Activated CD4-positive, alpha-beta T cell treated with anti-CD3 and anti-CD28 coated beads for 36 hours (primary cell): ENCODE results near the gene PCDH8. TPM values are rescaled to one million over a fixed set of nuclear protein-coding genes. Genes with fewer than 3 reads are reported as not detected.

Experiments used
- ATAC-seq: fragments of 200-7000 bp; cut with Tn5 transposase; one replicate; pipeline ENCODE4 v1.10.0; 2021; ENCODE audit warnings: mild to moderate bottlenecking, moderate library complexity
- CTCF ChIA-PET: fragments of 350-600 bp; sonication (Branson Sonifier 250); formaldehyde crosslinking; loops from one replicate; lab custom pipeline; 2021; ENCODE audit warnings: antibody characterized with exemption; lab: Charles Lee
- POLR2A ChIA-PET: fragments of 350-600 bp; sonication (Branson Sonifier 250); formaldehyde crosslinking; loops from one replicate; lab custom pipeline; 2021; ENCODE audit warnings: antibody characterized with exemption, inconsistent platforms; lab: Charles Lee
- DNase-seq: peaks from one replicate; pipeline ENCODE4 v3.0.0-alpha.2; 2020
- H3K27ac Mint-ChIP-seq: one replicate; pipeline ENCODE4 v1.8.0; 2021; ENCODE audit warnings: mixed read lengths
- H3K27me3 Mint-ChIP-seq: one replicate; pipeline ENCODE4 v1.8.0; 2021; ENCODE audit warnings: mixed read lengths
- H3K36me3 Mint-ChIP-seq: one replicate; pipeline ENCODE4 v1.8.0; 2021; ENCODE audit warnings: low read depth, mixed read lengths
- H3K4me1 Mint-ChIP-seq: one replicate; pipeline ENCODE4 v1.8.0; 2021; ENCODE audit warnings: mixed read lengths
- H3K4me3 Mint-ChIP-seq: one replicate; pipeline ENCODE4 v1.8.0; 2021; ENCODE audit warnings: mild to moderate bottlenecking, moderate library complexity, mixed read lengths
- H3K9me3 Mint-ChIP-seq: one replicate; pipeline ENCODE4 v1.8.0; 2021; ENCODE audit warnings: low read depth, mixed read lengths
- intact Hi-C, 2 experiments: fragments of 100-400 bp; cut with DNase I in 1 of 2; cut with micrococcal nuclease in 1 of 2; formaldehyde crosslinking; loops; one replicate each; pipeline versions ENCODE4 v1.14.2 to v1.15.1; 2022 to 2024; cut with DNase I, micrococcal nuclease
- total RNA-seq, 2 experiments: library from RNA; stranded (reverse); gene quantifications; one replicate each; pipeline ENCODE4 v1.2.3, GENCODE V29; 2021

The PCDH8 gene
- total RNA-seq, 2 experiments from 2014 or later, result not detected

DNA sequence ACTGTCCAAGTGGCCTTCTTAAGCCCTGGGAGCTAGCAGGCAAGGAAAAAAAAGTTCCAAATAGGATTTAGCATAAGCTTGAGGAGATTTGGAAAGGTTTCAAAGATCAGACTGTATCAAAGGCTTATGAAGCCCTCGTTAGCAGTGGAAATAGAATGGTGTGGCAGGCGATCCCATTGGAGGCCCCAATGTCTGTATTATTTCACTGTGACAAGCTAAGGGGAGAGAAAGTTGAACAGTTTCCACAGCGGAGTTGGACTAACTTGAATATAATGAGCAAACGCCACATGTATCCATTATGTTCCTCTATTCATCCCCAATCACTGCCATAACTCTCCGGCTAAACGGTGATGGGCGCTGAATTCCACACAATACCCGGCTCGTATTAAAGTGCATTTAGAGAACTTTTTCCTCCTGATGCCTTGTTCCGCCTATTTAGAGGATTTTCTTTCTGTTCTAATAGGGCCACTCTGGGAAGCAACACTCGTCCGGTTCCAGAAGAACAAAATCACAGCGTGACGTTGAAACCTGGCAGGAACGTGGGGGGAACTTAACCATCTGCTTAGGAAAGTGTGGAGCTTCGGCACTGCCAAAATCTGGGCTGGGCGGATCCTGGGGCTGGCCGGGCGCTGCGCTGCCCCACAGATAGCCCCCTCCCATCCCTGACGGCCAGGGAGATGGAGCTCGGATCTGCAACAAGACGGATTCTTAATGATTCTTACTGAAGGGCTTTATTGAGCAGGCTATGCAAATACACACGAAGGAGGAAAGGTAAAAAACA lies 1.0 kb upstream of the PCDH8 start:
- peaks cover 24% of the 10 kb centered on the region for H3K4me1 Mint-ChIP-seq
- H3K27ac Mint-ChIP-seq, result no peak overlapping the region
- no peak overlapping the region for H3K4me3 Mint-ChIP-seq
- ATAC-seq (no peak), DNase-seq (no peak)
- peaks cover 3% of the 10 kb centered on the region for H3K36me3 Mint-ChIP-seq
- POLR2A ChIA-PET, result no interaction called here
- CTCF ChIA-PET, result interaction anchor here (0.7 kb wide), 1 partner anchor 197 kb away, joined by 3 read pairs; the partner anchor contains the start of gene SUGT1
- no peaks in the 10 kb centered on the region for H3K9me3 Mint-ChIP-seq
- peaks cover 65% of the 10 kb centered on the region for H3K27me3 Mint-ChIP-seq
- intact Hi-C loops, result loop anchor here in 1 of 2 experiments (5.0 kb wide), 3 partner anchors 107 to 303 kb away; no protein-coding TSS in a partner anchor

DNA sequence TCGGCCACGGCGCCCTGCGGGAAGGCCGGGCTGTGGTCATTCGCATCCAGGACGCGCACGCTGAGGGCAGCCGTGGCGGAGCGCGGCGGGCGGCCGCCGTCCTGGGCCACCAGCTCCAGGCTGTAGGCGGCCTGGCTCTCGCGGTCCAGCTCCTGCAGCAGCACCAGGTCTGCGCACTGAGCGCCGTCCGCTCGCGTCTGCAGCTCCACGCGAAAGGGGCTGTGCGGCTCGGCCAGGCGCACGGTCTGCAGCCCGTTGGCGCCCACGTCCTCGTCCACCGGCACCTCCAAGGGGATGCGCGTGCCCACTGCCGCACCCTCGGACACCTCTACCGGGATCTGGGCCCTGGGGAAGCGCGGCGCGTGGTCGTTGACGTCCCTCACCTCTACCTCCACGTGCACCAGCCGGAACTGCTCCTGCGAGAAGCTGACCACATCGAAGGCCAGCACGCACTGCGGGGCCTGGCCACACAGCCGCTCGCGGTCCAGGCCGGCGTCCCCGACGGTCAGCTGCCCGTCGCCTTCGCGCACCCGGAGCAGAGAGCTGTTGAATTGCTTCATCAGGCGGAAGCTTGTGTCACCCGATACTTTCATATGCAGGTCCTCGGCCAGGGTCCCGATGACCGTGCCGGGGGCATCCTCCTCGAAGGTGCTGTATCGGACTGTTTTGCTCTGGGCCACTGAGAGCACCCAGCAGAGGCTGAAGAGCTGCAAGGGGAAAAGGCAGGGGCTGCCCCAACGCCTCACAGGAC lies 583 bp downstream of the PCDH8 start:
- peaks cover 64% of the 10 kb centered on the region for H3K27me3 Mint-ChIP-seq
- intact Hi-C loops, result loop anchor here in 1 of 2 experiments (2.0 to 5.0 kb wide), 3 partner anchors 106 to 353 kb away; no protein-coding TSS in a partner anchor
- H3K4me3 Mint-ChIP-seq, result no peak overlapping the region
- DNase-seq (no peak), ATAC-seq (no peak)
- CTCF ChIA-PET, result interaction anchor here (0.8 to 1.9 kb wide), 3 partner anchors 120 to 189 kb away, joined by 3 to 5 read pairs (median 3); no protein-coding TSS in a partner anchor
- H3K27ac Mint-ChIP-seq, result no peak overlapping the region
- H3K9me3 Mint-ChIP-seq, result no peaks in the 10 kb centered on the region
- peaks cover 3% of the 10 kb centered on the region for H3K36me3 Mint-ChIP-seq
- peaks cover 24% of the 10 kb centered on the region for H3K4me1 Mint-ChIP-seq
- POLR2A ChIA-PET, result no interaction called here

DNA sequence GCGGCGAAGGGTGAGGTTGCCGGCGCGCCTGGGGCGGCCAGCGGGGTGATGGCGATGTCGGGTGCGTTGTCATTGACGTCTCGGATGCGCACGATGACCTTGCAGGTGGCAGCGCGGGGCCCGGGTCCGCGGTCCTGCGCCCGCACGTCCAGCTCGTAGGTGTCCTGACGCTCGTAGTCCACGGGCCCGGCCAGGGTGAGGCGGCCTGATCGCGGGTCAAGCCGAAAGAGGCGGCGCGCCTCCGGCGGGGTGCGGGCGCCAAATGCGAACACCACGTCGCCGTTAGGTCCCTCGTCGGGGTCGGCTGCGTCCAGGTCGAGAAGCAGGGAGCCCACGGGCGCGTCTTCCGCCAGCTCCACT lies 1.1 kb downstream of the PCDH8 start:
- ATAC-seq, result no peak
- peak; percentile 5 for DNase-seq
- no peak overlapping the region for H3K27ac Mint-ChIP-seq
- H3K9me3 Mint-ChIP-seq, result no peaks in the 10 kb centered on the region
- ChIA-PET CTCF (interaction anchor here (1.9 kb wide), 1 partner anchor 121 kb away, joined by 5 read pairs; no protein-coding TSS in a partner anchor), POLR2A (no interaction called here)
- no peak overlapping the region for H3K4me3 Mint-ChIP-seq
- H3K4me1 Mint-ChIP-seq, result peaks cover 24% of the 10 kb centered on the region
- H3K36me3 Mint-ChIP-seq, result peaks cover 3% of the 10 kb centered on the region
- intact Hi-C loops, result loop anchor here in 1 of 2 experiments (2.0 to 5.0 kb wide), 3 partner anchors 105 to 353 kb away; no protein-coding TSS in a partner anchor
- H3K27me3 Mint-ChIP-seq, result peaks cover 62% of the 10 kb centered on the region

DNA sequence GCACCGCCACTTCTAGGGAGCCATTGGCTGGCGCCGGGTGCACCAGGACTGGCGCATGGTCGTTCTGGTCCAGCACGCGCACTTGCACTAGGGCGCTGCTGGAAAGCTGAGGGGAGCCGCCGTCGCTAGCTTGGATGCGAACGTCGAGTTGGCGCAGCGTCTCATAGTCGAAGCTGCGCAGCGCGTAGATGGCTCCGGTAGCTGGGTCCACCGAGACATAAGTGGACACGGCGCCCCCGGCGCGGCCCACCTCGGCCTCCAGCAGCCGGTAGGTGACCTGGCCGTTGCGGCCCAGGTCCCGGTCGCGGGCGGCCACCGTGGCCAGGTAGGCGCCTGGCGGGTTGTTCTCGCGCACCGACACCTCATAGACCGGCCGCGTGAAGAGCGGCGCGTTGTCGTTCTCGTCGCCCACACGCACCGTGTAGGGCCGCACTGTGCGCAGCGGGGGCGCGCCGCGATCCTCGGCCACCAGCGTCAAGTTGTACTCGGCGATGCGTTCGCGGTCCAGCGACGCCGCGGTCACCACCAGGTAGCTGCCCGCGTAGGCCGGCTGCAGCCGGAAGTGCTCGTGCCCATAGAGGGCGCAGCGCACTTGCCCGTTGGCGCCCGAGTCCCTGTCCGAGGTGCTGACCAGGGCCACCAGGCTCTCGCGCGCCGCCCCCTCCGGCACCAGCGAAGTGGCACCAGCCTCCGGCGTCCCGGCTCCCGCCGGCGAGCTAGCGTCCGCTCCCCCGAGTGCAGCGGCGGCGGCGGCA lies 1.7 kb downstream of the PCDH8 start:
- no peak overlapping the region for H3K4me3 Mint-ChIP-seq
- intact Hi-C loops, result loop anchor here (1.0 to 5.0 kb wide), 4 partner anchors 37 to 354 kb away; no protein-coding TSS in a partner anchor
- H3K4me1 Mint-ChIP-seq, result peaks cover 24% of the 10 kb centered on the region

DNA sequence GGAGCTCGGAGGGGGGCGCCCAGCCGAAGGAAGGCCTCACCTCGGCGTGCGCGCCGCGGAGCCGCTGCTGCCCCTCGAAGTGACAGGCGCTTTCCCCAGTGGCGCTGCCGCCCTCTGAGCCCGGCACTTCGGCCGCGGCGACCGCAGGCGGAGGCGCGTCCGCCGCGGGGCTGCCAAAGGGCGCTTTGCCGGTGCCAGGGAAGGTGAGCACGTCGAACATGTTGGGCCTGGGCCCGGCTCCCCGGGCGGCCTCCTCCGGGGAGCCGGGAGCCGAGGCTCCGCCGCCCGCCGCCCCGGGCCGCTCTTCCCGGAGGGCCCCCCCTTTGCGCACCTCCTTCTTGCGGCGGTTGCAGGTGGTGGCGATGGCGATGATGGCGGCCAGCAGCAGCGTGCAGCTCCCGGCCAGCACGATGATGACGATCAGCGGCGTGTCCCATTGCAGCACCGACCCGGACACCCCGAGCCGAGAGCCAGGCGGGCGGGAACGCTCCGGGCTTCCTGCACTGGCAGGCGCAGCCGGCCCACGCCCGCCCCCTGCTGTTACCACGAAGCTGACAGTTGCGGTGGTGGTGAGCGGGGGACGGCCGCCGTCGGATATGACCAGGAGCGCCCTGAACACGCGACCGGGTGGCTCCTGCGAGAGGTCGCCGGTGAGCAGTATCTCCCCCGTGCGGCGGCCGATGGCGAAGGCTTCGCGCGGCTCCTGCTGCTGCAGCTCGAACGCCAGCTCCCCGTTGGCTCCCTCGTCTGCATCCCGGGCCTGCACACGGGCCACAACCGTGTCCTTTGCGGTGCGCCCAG lies 2.5 kb downstream of the PCDH8 start:
- ChIA-PET POLR2A (interaction anchor here (0.5 kb wide), 1 partner anchor 138 kb away, joined by 3 read pairs; no protein-coding TSS in a partner anchor), CTCF (interaction anchor here (0.8 to 1.9 kb wide), 5 partner anchors 11 to 122 kb away, joined by 3 to 5 read pairs (median 4); no protein-coding TSS in a partner anchor)
- H3K4me3 Mint-ChIP-seq, result no peak overlapping the region
- peaks cover 59% of the 10 kb centered on the region for H3K27me3 Mint-ChIP-seq
- intact Hi-C loops, result loop anchor here (1.0 to 5.0 kb wide), 4 partner anchors 37 to 355 kb away; no protein-coding TSS in a partner anchor
- H3K36me3 Mint-ChIP-seq, result peaks cover 3% of the 10 kb centered on the region
- ATAC-seq (peak; percentile 53), DNase-seq (peak; percentile 74)
- no peak overlapping the region for H3K27ac Mint-ChIP-seq
- H3K9me3 Mint-ChIP-seq, result no peaks in the 10 kb centered on the region
- peaks cover 18% of the 10 kb centered on the region for H3K4me1 Mint-ChIP-seq

More for the DNA sequence above, 1.7 kb downstream of the PCDH8 start:
- Mint-ChIP-seq H3K27ac (no peak overlapping the region), H3K27me3 (peaks cover 60% of the 10 kb centered on the region), H3K9me3 (no peaks in the 10 kb centered on the region), H3K36me3 (peaks cover 3% of the 10 kb centered on the region)
- POLR2A ChIA-PET, result no interaction called here
- DNase-seq (peak; percentile 74), ATAC-seq (no peak)
- CTCF ChIA-PET, result interaction anchor here (0.8 to 1.9 kb wide), 4 partner anchors 11 to 122 kb away, joined by 3 to 5 read pairs (median 4); no protein-coding TSS in a partner anchor

DNA sequence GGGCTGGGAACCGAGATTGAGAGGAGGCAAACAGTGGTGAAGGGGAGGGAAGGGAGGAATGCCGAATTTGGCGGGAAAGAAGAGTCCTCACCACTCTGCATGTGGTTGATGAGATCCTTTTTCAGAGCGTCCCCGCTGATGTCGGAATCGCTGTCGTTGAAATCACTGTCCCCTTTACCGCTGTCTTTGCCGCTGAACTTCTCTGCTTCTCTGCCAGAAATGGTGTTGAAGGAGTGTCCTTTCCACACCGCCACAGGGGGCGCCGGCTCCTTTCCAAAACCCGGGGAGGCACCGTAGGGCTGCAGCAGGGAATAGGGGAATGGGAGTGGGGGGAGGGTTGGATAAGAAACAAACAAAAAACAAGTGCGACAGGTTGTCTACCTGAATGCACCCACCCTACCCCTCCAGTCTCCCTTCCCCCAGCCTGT lies 3.1 kb downstream of the PCDH8 start:
- POLR2A ChIA-PET, result interaction anchor here (0.6 kb wide), 1 partner anchor 85 kb away, joined by 3 read pairs; no protein-coding TSS in a partner anchor
- intact Hi-C loops, result loop anchor here in 1 of 2 experiments (5.0 kb wide), 2 partner anchors 103 to 307 kb away; no protein-coding TSS in a partner anchor

DNA sequence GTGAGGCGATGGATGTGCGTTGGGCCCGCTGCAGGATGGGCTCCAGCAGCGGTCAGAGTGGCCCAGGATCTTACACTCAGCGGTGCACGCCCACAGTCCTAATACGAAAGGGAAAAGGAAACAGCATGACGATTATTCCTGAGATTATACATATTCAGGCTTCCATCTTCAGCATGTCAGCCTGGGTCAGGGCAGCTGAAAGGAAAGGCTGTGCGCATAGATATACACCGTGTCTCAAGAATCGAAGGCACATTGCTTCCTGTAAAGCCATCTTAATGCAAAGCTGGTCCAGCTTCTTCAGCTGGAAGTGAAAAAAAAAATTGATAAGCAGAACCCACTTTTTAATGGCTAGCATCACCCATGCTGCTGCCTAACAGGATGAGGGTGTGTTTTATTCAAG lies 3.6 kb downstream of the PCDH8 start:
- ChIA-PET POLR2A (interaction anchor here (0.6 kb wide), 1 partner anchor 85 kb away, joined by 3 read pairs; no protein-coding TSS in a partner anchor), CTCF (interaction anchor here (1.2 kb wide), 2 partner anchors 11 to 18 kb away, joined by 3 to 5 read pairs; no protein-coding TSS in a partner anchor)
- DNase-seq (no peak), ATAC-seq (no peak)
- Mint-ChIP-seq H3K27me3 (peaks cover 59% of the 10 kb centered on the region), H3K4me1 (peaks cover 9% of the 10 kb centered on the region), H3K4me3 (no peak overlapping the region), H3K9me3 (no peaks in the 10 kb centered on the region), H3K36me3 (peaks cover 3% of the 10 kb centered on the region), H3K27ac (no peak overlapping the region)
- intact Hi-C loops, result loop anchor here in 1 of 2 experiments (5.0 kb wide), 2 partner anchors 103 to 307 kb away; no protein-coding TSS in a partner anchor

More for the DNA sequence above, 3.1 kb downstream of the PCDH8 start:
- Mint-ChIP-seq H3K4me1 (peaks cover 14% of the 10 kb centered on the region), H3K36me3 (peaks cover 3% of the 10 kb centered on the region), H3K9me3 (no peaks in the 10 kb centered on the region), H3K27me3 (peaks cover 59% of the 10 kb centered on the region), H3K27ac (no peak overlapping the region), H3K4me3 (no peak overlapping the region)
- no peak for ATAC-seq
- DNase-seq, result peak; percentile 37
- CTCF ChIA-PET, result interaction anchor here (1.2 to 1.3 kb wide), 3 partner anchors 10 to 18 kb away, joined by 3 to 5 read pairs (median 4); no protein-coding TSS in a partner anchor

DNA sequence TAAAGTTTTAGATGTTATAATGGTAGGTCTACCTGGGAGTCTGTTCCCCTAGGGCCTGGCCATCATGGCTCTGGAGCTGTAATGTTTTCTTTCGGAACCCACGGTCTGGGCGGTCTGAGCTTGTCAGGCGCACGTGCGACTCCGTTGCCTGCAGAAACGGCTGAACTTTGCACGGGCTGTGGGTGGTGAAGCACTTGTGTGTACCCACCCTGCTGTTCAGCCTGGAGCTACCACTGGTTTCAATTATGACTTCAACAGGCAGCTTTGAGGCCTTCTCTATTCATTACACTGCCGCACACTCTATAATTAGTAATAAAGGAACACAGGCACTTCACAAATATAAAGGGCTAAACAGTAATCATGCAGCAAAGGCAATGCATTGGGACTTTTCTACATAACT lies 6.0 kb downstream of the PCDH8 start:
- CTCF ChIA-PET, result no interaction called here
- peaks cover 2% of the 10 kb centered on the region for H3K4me1 Mint-ChIP-seq
- no peaks in the 10 kb centered on the region for H3K9me3 Mint-ChIP-seq
- POLR2A ChIA-PET, result no interaction called here
- H3K27me3 Mint-ChIP-seq, result peaks cover 53% of the 10 kb centered on the region
- no peak overlapping the region for H3K27ac Mint-ChIP-seq
- ATAC-seq (no peak), DNase-seq (no peak)
- no peak overlapping the region for H3K4me3 Mint-ChIP-seq
- no peaks in the 10 kb centered on the region for H3K36me3 Mint-ChIP-seq
- intact Hi-C loops, result no loop called here

DNA sequence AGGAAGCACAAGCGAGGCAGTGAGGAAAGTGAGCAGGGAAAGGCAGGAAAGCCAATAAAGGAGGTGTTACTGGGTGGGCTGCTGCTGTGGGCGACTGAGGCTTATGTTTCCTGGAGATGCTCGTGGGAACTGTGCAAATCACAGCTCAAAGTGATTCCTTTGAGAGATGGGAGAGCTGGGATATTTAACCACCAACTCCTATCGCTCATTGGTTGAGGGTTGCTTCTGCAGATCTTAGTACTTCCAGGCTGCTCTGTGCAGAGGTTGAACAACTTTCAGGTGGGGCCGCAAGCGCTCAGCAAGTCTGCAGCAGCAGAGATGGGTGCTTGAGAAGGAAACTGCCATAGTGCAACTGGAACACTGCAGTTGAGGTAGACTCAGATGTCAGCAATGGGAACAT lies 8.4 kb downstream of the PCDH8 start:
- no peaks in the 10 kb centered on the region for H3K36me3 Mint-ChIP-seq
- no peak overlapping the region for H3K27ac Mint-ChIP-seq
- peaks cover 49% of the 10 kb centered on the region for H3K27me3 Mint-ChIP-seq
- ChIA-PET CTCF (no interaction called here), POLR2A (no interaction called here)
- no peaks in the 10 kb centered on the region for H3K9me3 Mint-ChIP-seq
- intact Hi-C loops, result no loop called here
- DNase-seq (no peak), ATAC-seq (no peak)
- no peak overlapping the region for H3K4me3 Mint-ChIP-seq
- H3K4me1 Mint-ChIP-seq, result peaks cover under 1% of the 10 kb centered on the region
